NCI-H82 treated with DMSO at 0.1 percent for 48 hours (cell line): Measurements from ENCODE around the gene MEGF9.
"Not testable (repeated sequence)": the region's sequence is repeated elsewhere in the genome, so short reads cannot be mapped to it uniquely, and the experiment has no call there.

Source experiments
- DNase-seq: peaks from one replicate; lab custom pipeline; 2025; ENCODE audit not compliant: unreplicated experiment; lab: John Stamatoyannopoulos, UW

The MEGF9 gene

DNA sequence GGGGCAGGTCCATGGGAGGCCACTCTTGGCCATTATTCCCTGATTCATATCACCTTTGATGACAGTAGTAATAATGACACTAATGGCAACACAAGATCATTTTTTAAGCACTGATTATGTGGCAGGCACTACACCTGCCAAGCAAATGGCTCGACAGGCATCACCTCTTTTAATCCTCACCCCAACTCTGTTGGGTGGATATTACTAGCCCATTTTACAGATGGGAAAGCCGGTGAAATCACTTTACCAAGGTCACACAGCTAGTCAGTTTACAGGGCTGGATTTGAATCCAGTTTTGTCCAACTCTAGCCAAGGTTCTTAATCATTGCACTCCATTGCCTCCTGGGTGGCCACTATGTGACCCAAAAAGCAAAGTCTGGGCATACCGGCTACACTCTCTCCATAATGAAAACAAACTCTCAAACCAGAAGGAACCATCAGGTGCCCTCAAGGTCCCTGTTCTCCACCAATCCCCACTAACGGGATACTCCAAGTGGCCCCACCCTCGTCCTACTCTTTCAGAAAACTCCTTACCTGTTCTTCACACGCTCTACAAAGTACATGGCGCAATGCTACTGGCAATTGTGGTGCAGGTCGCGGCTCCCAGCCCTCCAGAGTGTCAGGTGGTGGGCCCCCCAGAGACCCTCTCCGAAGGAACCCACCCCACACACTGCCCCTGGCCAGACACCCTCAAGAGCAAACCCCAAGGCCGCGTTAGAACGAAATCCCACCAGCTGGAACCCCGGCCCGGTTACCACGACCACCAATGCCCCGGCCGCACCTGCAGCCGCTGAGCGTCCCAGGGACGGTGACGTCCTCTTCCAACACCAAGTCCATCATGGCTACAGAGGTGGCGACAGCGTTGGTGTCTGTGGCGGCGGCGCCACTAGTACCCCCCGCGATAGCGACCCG, 134.9 kb downstream of the MEGF9 start:
- no peak for DNase-seq

- DNase-seq: no peak
These were observed 139.8 kb downstream of the MEGF9 start for GRCh38 chr9:120574473-120574872.

DNA sequence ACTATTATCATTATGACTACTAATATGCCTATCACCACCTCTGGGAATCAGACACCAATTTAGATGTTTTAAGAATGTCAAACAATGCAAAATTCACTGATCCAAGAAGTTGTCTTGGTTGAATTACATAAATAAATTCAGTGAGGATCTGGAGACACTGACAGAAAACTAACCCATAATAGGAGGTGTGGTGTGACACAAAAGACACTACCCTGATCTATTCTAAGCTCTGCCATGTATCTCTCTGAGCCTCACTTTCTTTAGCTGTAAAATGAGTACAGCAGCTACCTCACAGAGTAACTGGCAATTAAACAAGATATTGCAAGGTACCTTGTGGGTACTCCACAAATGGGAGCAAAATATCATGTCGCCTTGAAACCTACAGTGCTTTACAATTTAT, 141.8 kb downstream of the MEGF9 start:
- DNase-seq: no peak

DNA sequence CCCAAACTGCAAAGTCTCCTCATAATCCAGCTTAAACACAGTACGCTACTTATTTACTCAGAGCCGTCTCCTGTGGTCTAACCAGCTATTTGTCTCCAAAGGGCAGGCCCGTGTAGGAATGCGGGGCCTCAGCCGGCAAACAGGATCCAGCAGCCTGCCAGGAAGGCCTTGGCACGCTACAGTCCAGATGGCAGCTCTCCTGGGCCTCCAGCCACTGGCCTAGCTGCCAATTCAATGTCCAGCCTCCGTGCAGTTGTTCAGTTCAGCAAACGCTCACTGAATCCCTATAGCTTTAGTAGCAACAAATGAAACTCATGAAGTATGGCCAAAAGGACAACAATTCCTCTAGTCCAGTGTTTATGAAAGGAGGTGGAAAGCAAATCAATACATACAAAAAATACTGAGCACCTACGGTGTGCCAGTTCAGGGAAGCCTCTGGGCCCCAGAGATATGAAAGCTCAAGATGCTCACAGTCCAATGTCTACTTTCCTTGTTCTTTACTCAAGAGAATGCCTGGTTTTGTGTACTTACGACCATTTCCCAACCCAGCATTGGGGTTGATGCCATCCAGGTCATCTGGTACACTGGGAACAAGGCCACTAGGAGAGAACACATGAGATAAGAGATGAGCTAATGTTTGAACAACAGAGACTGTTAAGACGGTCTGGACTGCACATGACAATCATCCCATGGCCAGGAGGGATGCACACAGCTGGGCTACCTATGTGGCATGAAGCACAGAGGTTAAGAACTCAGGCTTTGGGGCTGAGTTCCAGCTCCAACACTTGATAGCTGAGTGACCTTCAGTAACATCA, 142.6 kb downstream of the MEGF9 start:
- DNase-seq: no peak

DNA sequence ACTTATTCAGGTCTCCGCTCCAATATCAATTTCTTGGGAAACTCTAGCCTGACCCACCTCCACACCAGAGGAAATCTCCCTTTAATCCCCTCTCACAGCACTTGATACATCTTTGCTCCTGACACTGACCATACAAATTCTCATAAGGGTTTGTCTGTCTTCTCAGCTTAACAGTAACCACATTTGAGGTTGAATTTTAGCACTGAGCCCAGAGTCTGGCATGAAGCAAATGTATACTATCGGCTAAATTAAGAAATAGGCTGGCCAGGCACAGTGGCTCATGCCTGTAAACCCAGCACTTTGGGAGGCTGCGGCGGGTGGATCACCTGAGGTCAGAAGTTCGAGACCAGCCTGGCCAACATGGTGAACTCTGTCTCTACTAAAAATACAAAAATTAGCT, 144.0 kb downstream of the MEGF9 start:
- no peak for DNase-seq

GRCh38 chr9:120569556-120569955, 144.7 kb downstream of the MEGF9 start:
- DNase-seq: no peak

DNA sequence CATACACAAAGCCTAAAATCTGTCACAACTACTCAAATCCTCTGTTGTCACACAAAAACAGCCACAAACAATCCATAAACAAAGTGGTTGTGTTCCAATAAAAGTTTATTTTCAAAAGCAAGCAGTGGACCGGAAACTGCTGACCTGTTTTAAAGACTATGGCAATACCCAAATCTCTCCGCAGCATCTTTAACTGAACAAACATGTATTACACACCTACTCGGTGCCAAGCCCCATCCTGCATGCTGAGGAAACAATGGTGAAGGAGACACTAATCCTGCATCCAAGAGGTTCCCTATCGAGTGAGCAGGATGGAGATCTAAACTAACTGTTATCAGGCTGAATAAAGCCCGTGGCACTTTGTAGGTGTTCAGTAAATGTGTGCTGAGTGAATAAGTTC, 145.5 kb downstream of the MEGF9 start:
- no peak for DNase-seq

DNA sequence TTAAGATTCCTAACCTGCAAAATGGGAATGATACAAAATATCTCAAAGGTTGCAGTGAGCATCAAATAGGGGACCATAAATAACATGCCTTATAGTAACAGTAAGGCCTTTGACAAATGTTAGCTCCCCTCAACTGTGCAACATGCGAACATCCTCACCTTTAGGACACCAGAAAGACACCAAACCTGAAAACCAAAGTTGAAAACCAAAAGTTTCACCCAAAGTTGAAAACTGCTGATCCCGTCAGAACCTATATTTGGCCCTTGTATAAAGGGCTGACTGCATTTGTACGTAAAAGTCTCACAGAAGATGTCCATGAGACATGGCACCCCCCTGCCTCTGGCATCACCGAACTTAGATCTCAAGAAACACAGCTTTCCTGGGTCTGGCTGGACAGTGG, 146.4 kb downstream of the MEGF9 start:
- DNase-seq: no peak

GRCh38 chr9:120567081-120567480, 147.2 kb downstream of the MEGF9 start:
- no peak for DNase-seq

- DNase-seq: no peak
These were observed 149.7 kb downstream of the MEGF9 start for GRCh38 chr9:120564589-120564988.

DNA sequence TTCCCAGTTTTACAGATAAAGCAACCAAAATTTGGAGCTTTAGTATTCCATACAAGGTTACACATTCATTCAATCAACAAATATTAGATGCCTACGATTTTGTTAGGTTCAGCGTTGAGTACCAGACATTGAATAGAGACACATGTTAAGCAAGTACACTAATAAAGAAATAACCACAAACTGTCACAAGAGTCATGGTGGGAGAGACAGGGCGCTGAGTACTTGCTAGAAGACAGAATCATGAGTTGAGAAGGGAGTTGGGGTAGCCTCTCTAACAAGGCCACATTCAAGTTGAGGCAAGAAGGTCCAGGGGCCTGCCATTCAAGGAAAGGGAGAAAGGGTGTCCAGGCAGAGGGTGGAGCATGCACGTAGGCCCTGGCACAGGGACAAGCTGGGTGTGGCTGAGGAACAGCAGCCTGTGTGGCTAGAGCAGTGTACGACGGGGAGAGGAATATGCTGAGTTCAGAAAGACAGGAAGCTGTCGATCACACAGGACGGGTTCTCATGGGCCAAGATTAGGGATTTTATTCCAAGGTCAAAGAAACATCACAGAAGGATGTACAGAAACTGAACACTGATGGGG, 151.3 kb downstream of the MEGF9 start:
- DNase-seq: no peak

DNA sequence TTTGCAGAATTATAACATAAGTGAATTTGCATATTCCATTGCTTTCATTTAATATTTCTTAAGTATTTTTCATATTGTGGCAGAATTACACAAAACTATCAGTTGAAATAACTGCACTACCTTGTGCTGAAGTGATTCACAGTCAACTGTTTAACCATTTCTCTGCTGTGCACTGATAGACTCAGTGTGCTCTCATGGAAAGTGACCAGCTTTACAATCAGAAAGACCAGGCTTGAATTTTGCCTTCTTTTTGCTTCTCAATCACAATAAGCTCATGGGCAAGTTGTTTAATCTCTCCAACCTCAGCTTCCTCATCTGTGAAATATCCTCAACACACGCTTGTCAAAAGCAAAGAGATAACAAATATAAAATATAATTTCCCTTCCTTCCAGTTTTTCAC, 152.6 kb downstream of the MEGF9 start:
- DNase-seq: no peak

GRCh38 chr9:120559546-120559945, 154.7 kb downstream of the MEGF9 start:
- no peak for DNase-seq

GRCh38 chr9:120558454-120558853, 155.8 kb downstream of the MEGF9 start:
- DNase-seq: no peak

DNA sequence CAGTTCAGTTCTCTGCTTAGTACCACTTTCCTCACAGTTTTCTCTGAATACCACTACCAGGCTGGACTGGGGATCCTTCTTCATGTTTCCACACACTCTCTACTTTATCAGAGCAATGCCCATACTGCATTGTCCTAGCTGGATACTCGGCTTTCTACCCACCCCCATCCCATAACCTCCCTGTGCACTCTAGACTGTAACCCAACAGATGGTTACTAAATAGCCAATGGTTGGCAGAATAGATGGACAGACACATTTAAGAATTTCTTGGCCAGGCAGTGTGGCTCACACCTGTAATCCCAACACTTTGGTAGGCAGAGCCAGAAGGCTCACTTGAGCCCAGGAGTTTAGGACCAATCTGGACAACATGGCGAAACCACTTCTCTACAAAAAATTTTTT, 157.1 kb downstream of the MEGF9 start:
- no peak for DNase-seq

DNA sequence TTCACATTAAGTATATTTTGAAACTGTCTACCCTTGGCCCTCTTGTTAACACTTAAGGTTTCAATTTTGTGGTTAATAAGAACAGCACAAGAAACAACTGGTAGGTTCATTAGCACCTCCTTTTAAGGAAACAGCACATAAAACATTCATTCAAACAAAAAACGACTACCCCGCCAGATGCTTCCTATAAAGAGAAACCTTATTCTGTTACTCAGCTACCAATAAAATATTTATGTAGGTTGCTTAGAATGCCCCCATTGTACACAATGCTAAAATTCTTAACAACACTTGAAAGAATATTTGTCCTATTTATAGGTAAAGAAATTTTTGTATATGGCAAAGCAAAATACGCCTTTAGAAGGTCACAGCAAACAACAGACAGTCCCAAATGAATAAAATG, 157.5 kb downstream of the MEGF9 start:
- no peak for DNase-seq

DNA sequence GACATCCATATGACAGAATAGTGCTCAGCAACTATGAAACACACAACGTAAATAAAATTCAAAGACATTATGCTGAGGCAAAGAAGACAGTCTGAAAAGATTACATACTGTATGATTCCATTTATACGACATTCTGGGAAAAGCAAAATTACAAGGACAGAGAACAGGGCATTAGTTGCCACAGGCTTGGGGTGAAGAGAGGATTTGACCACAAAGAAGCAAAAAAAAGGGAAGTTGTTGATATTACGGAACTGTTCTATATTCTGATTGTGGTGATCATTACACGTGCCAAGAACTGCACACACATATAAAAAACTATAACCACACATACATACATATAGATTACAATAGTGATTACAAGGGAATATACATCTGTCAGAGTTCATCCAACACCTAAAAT, 158.4 kb downstream of the MEGF9 start:
- DNase-seq: no peak

- DNase-seq: not testable (repeated sequence)
These were observed 162.0 kb downstream of the MEGF9 start for GRCh38 chr9:120552210-120552704.
